Measurements from ENCODE around the gene RAF1. TPM values are rescaled to one million over a fixed set of nuclear protein-coding genes. Genes with fewer than 3 reads are reported as not detected.

Gene RAF1
- total and polyA plus RNA-seq, 2 donors (not counting 1 experiment from before 2014, with no cell fraction given), result 134 to 258 TPM

GRCh38 chr3:12622335-12622734, 41.6 kb downstream of the RAF1 start:
- Histone ChIP-seq H4K20me1 (ENCODE audit: control insufficient read depth, extremely low read depth, insufficient read depth, low read length) (no peaks in the 10 kb centered on the region), H3K9ac (ENCODE audit: insufficient read depth, low read length) (no peak overlapping the region), H3K79me2 (ENCODE audit: control insufficient read depth, insufficient read depth, low read length) (peaks cover 76% of the 10 kb centered on the region), H3K4me3 (replicated peaks in 1 of 4; ENCODE audit: control extremely low read depth in 1 of 4, insufficient read depth in 1 of 4, low read depth in 3 of 4, low read length in 4 of 4) (no peak overlapping the region), H3K36me3 (ENCODE audit: control insufficient read depth, insufficient read depth, low read length) (peaks cover 2% of the 10 kb centered on the region), H3K4me2 (ENCODE audit: extremely low read depth, insufficient read depth, low read length) (no peak overlapping the region), H3K27me3 (ENCODE audit: control insufficient read depth, insufficient read depth, low read length) (no peaks in the 10 kb centered on the region), H3K9me3 (ENCODE audit: control insufficient read depth, insufficient read depth, low read depth, low read length) (no peaks in the 10 kb centered on the region), H2AFZ (ENCODE audit: low read length) (no peak overlapping the region), H3K4me1 (ENCODE audit: control insufficient read depth, extremely low read depth, insufficient read depth, low read length) (no peaks in the 10 kb centered on the region), H3K27ac (ENCODE audit: insufficient read depth, low read length) (no peak overlapping the region)
- TF ChIP-seq, protein P1, sequence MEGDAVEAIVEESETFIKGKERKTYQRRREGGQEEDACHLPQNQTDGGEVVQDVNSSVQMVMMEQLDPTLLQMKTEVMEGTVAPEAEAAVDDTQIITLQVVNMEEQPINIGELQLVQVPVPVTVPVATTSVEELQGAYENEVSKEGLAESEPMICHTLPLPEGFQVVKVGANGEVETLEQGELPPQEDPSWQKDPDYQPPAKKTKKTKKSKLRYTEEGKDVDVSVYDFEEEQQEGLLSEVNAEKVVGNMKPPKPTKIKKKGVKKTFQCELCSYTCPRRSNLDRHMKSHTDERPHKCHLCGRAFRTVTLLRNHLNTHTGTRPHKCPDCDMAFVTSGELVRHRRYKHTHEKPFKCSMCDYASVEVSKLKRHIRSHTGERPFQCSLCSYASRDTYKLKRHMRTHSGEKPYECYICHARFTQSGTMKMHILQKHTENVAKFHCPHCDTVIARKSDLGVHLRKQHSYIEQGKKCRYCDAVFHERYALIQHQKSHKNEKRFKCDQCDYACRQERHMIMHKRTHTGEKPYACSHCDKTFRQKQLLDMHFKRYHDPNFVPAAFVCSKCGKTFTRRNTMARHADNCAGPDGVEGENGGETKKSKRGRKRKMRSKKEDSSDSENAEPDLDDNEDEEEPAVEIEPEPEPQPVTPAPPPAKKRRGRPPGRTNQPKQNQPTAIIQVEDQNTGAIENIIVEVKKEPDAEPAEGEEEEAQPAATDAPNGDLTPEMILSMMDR (conservative IDR thresholded peaks at IDR 0.05 in 1 of 2, IDR thresholded peaks at IDR 0.05 in 1 of 2; ENCODE audit: low read depth in 1 of 2, low read length in 2 of 2), result no peak
- no peak for TF ChIP-seq EZH2 (IDR thresholded peaks at IDR 0.05; ENCODE audit: low read length, missing control alignments)
- no peak for DNase-seq (ENCODE audit: low read depth in 2 of 2)

- peaks cover 2% of the 10 kb centered on the region for H3K36me3 ChIP-seq (ENCODE audit: control insufficient read depth, insufficient read depth, low read length)
- TF ChIP-seq, protein P1 (conservative IDR thresholded peaks at IDR 0.05 in 1 of 2, IDR thresholded peaks at IDR 0.05 in 1 of 2; ENCODE audit: low read depth in 1 of 2, low read length in 2 of 2), result no peak
- TF ChIP-seq EZH2 (IDR thresholded peaks at IDR 0.05; ENCODE audit: low read length, missing control alignments), result no peak
- no peaks in the 10 kb centered on the region for H3K9me3 ChIP-seq (ENCODE audit: control insufficient read depth, insufficient read depth, low read depth, low read length)
- no peak overlapping the region for H3K9ac ChIP-seq (ENCODE audit: insufficient read depth, low read length)
- no peaks in the 10 kb centered on the region for H4K20me1 ChIP-seq (ENCODE audit: control insufficient read depth, extremely low read depth, insufficient read depth, low read length)
- no peak overlapping the region for H3K4me2 ChIP-seq (ENCODE audit: extremely low read depth, insufficient read depth, low read length)
- no peaks in the 10 kb centered on the region for H3K4me1 ChIP-seq (ENCODE audit: control insufficient read depth, extremely low read depth, insufficient read depth, low read length)
- H2AFZ ChIP-seq (ENCODE audit: low read length), result no peak overlapping the region
- no peak overlapping the region for H3K4me3 ChIP-seq (replicated peaks in 1 of 4; ENCODE audit: control extremely low read depth in 1 of 4, insufficient read depth in 1 of 4, low read depth in 3 of 4, low read length in 4 of 4)
- H3K27me3 ChIP-seq (ENCODE audit: control insufficient read depth, insufficient read depth, low read length), result no peaks in the 10 kb centered on the region
- H3K27ac ChIP-seq (ENCODE audit: insufficient read depth, low read length), result no peak overlapping the region
- peaks cover 68% of the 10 kb centered on the region for H3K79me2 ChIP-seq (ENCODE audit: control insufficient read depth, insufficient read depth, low read length)
- no peak for DNase-seq (ENCODE audit: low read depth in 2 of 2)
Measured at GRCh38 chr3:12620729-12621128, 43.2 kb downstream of the RAF1 start.

DNA sequence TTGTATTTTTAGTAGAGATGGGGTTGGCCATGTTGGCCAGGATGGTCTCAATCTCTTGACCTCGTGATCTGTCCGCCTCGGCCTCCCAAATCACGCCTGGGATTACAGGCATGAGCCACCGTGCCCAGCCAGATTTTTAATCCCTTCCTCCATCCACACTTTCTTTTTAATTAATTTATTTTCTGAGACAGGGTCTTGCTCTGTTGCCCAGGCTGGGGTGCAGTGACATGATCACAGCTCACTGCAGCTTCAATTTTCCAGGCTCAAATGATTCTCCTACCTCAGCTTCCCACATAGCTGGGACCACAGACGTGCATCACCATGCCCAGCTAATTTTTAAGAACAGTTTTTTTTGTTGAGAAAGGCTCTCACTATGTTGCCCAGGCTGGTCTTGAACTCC, 43.6 kb downstream of the RAF1 start:
- H3K4me1 ChIP-seq (ENCODE audit: control insufficient read depth, extremely low read depth, insufficient read depth, low read length), result no peaks in the 10 kb centered on the region
- no peaks in the 10 kb centered on the region for H3K27me3 ChIP-seq (ENCODE audit: control insufficient read depth, insufficient read depth, low read length)
- no peak for TF ChIP-seq EZH2 (IDR thresholded peaks at IDR 0.05; ENCODE audit: low read length, missing control alignments)
- TF ChIP-seq, protein P1 (conservative IDR thresholded peaks at IDR 0.05 in 1 of 2, IDR thresholded peaks at IDR 0.05 in 1 of 2; ENCODE audit: low read depth in 1 of 2, low read length in 2 of 2), result no peak
- H3K27ac ChIP-seq (ENCODE audit: insufficient read depth, low read length), result no peak overlapping the region
- H4K20me1 ChIP-seq (ENCODE audit: control insufficient read depth, extremely low read depth, insufficient read depth, low read length), result no peaks in the 10 kb centered on the region
- H3K4me3 ChIP-seq (replicated peaks in 1 of 4; ENCODE audit: control extremely low read depth in 1 of 4, insufficient read depth in 1 of 4, low read depth in 3 of 4, low read length in 4 of 4), result no peak overlapping the region
- peaks cover 2% of the 10 kb centered on the region for H3K36me3 ChIP-seq (ENCODE audit: control insufficient read depth, insufficient read depth, low read length)
- H3K4me2 ChIP-seq (ENCODE audit: extremely low read depth, insufficient read depth, low read length), result no peak overlapping the region
- H3K79me2 ChIP-seq (ENCODE audit: control insufficient read depth, insufficient read depth, low read length), result peaks cover 67% of the 10 kb centered on the region
- H3K9ac ChIP-seq (ENCODE audit: insufficient read depth, low read length), result no peak overlapping the region
- no peak for DNase-seq (ENCODE audit: low read depth in 2 of 2)
- no peak overlapping the region for H2AFZ ChIP-seq (ENCODE audit: low read length)
- no peaks in the 10 kb centered on the region for H3K9me3 ChIP-seq (ENCODE audit: control insufficient read depth, insufficient read depth, low read depth, low read length)

All from fibroblast of lung (primary cell).